Thyroid gland (tissue), 4 donors: ENCODE results near the gene IGFBP2. TPM values are rescaled to one million over a fixed set of nuclear protein-coding genes. Genes with fewer than 3 reads are reported as not detected.

Experiments used
- DNase-seq, 2 donors: peaks; one replicate each; pipeline ENCODE4 v3.0.0-alpha.2; 2019
- H3K27ac ChIP-seq, 3 donors: fragments of 200-600 bp; sonication (generic); 1 replicate in 2 of 3; 2 replicates in 1 of 3; pipeline ENCODE4 v1.5.1; 2016 to 2019; ENCODE audit warnings: mild to moderate bottlenecking in 1 of 3, moderate library complexity in 1 of 3
- H3K27me3 ChIP-seq: fragments of 200-600 bp; sonication (generic); one replicate; pipeline ENCODE4 v1.5.1; 2019
- H3K36me3 ChIP-seq, 2 donors: fragments of 200-600 bp; sonication (generic); one replicate each; pipeline ENCODE4 v1.5.1; 2016 to 2019
- H3K4me1 ChIP-seq, 2 donors: fragments of 200-600 bp; sonication (generic); one replicate each; pipeline ENCODE4 v1.5.1; 2017 to 2019
- H3K4me3 ChIP-seq, 3 donors: fragments of 200-600 bp; sonication (generic); replicated peaks in 1 of 3; 1 replicate in 2 of 3; 2 replicates in 1 of 3; pipeline ENCODE4 v1.5.1; 2016; ENCODE audit warnings: mild to moderate bottlenecking in 1 of 3
- H3K9me3 ChIP-seq: fragments of 200-600 bp; sonication (generic); one replicate; pipeline ENCODE4 v1.5.1; 2017
- CTCF ChIP-seq, 6 experiments: fragments of 200-600 bp in 3 of 6; fragments of 450-650 bp in 3 of 6; sonication (generic) in 3 of 6; IDR thresholded peaks; one replicate each; pipeline ENCODE4 v1.5.1; 2016 to 2019; ENCODE audit warnings: antibody characterized with exemption in 6 of 6, mild to moderate bottlenecking in 2 of 6, inconsistent platforms in 1 of 6, moderate library complexity in 1 of 6
- POLR2A ChIP-seq, 2 donors: fragments of 450-650 bp; IDR thresholded peaks; one replicate each; pipeline ENCODE4 v1.6.1; 2017; ENCODE audit warnings: antibody characterized with exemption in 2 of 2, mild to moderate bottlenecking in 2 of 2, moderate library complexity in 1 of 2
- WGBS, 2 donors: methylation state at CpG; one replicate each; pipeline ENCODE4 v1.1.5; 2017; 5-methylcytosine and 5-hydroxymethylcytosine counted together
- intact Hi-C: fragments of 100-400 bp; cut with DNase I; formaldehyde crosslinking; loops from one replicate; pipeline ENCODE4 v1.15.1; 2023
- total RNA-seq, 4 donors: library from RNA; depleted of rRNA; stranded (reverse); fragments of >200 nt; gene quantifications; one replicate each; pipeline ENCODE4 v1.2.3, GENCODE V29; 2016

The IGFBP2 gene
- total RNA-seq, 4 donors from 2014 or later, result 26.5 to 45.0 (median 40.0) TPM

GRCh38 chr2:216648105-216648504 lies 14.9 kb downstream of the IGFBP2 start:
- Histone ChIP-seq H3K4me3 (no peak overlapping the region), H3K4me1 (peaks cover 0 to 16% of the 10 kb centered on the region in 2 donors)
- TF ChIP-seq POLR2A (IDR thresholded peaks at IDR 0.05) (no peak), CTCF (IDR thresholded peaks at IDR 0.05) (no peak)

GRCh38 chr2:216649574-216649973 lies 16.4 kb downstream of the IGFBP2 start:
- 46 to 61% methylated on average over 5 of the region's 5 CpGs for WGBS, 2 donors
- Histone ChIP-seq H3K9me3 (no peaks in the 10 kb centered on the region), H3K27me3 (no peaks in the 10 kb centered on the region), H3K4me1 (peaks cover 0 to 7% of the 10 kb centered on the region in 2 donors), H3K4me3 (no peak overlapping the region), H3K36me3 (no peaks in the 10 kb centered on the region), H3K27ac (no peak overlapping the region)
- no peak for DNase-seq
- TF ChIP-seq CTCF (IDR thresholded peaks at IDR 0.05), result no peak
- no peak for TF ChIP-seq POLR2A (IDR thresholded peaks at IDR 0.05)
- intact Hi-C loops, result no loop called here

More at GRCh38 chr2:216648105-216648504, 14.9 kb downstream of the IGFBP2 start:
- WGBS, 2 donors, result 84 to 93% methylated on average over 3 of the region's 3 CpGs
- no peak for DNase-seq
- H3K36me3 ChIP-seq, result no peaks in the 10 kb centered on the region
- intact Hi-C loops, result no loop called here
- no peaks in the 10 kb centered on the region for H3K9me3 ChIP-seq
- no peak overlapping the region for H3K27ac ChIP-seq
- no peaks in the 10 kb centered on the region for H3K27me3 ChIP-seq

GRCh38 chr2:216650626-216651257 lies 17.5 kb downstream of the IGFBP2 start:
- intact Hi-C loops, result no loop called here
- Histone ChIP-seq H3K27me3 (no peaks in the 10 kb centered on the region), H3K36me3 (no peaks in the 10 kb centered on the region), H3K27ac (no peak overlapping the region), H3K9me3 (no peaks in the 10 kb centered on the region), H3K4me1 (no peaks in the 10 kb centered on the region), H3K4me3 (no peak overlapping the region)
- 79 to 96% methylated on average over 3 of the region's 3 CpGs for WGBS, 2 donors
- DNase-seq, result no peak
- no peak for TF ChIP-seq POLR2A (IDR thresholded peaks at IDR 0.05)

GRCh38 chr2:216651351-216651881 lies 18.2 kb downstream of the IGFBP2 start:
- no peak for TF ChIP-seq POLR2A (IDR thresholded peaks at IDR 0.05)
- no peak for TF ChIP-seq CTCF (IDR thresholded peaks at IDR 0.05)
- Histone ChIP-seq H3K4me1 (no peaks in the 10 kb centered on the region), H3K36me3 (no peaks in the 10 kb centered on the region), H3K27me3 (no peaks in the 10 kb centered on the region), H3K4me3 (no peak overlapping the region), H3K27ac (no peak overlapping the region), H3K9me3 (no peaks in the 10 kb centered on the region)
- 92 to 96% methylated on average over 6 of the region's 6 CpGs for WGBS, 2 donors
- no peak for DNase-seq
- intact Hi-C loops, result no loop called here

- H3K27ac ChIP-seq, result no peak overlapping the region
- DNase-seq, result no peak
- intact Hi-C loops, result no loop called here
- H3K4me3 ChIP-seq, result no peak overlapping the region
- 77 to 83% methylated on average over 4 of the region's 4 CpGs for WGBS, 2 donors
- no peak for TF ChIP-seq CTCF (IDR thresholded peaks at IDR 0.05)
- no peak for TF ChIP-seq POLR2A (IDR thresholded peaks at IDR 0.05)
- no peaks in the 10 kb centered on the region for H3K9me3 ChIP-seq
- H3K4me1 ChIP-seq, result no peaks in the 10 kb centered on the region
- no peaks in the 10 kb centered on the region for H3K27me3 ChIP-seq
- H3K36me3 ChIP-seq, result no peaks in the 10 kb centered on the region
Observed at GRCh38 chr2:216652566-216652965, 19.3 kb downstream of the IGFBP2 start.
